ENCODE measurements around the gene RPL18A.

- TF ChIP-seq CTCF (conservative IDR thresholded peaks at IDR 0.05 in 1 of 2, IDR thresholded peaks at IDR 0.05 in 1 of 2; ENCODE audit: extremely low read depth in 1 of 2, insufficient read depth in 1 of 2, low read depth in 1 of 2, low read length in 2 of 2) (no peak), EZH2 (IDR thresholded peaks at IDR 0.05; ENCODE audit: borderline replicate concordance, low read length) (no peak)
Observed at GRCh38 chr19:17854061-17854460, 5.6 kb upstream of the RPL18A start.
